Epithelial cell of prostate (primary cell): ENCODE results near the gene ME3.

Source experiments
- DNase-seq: peaks from one replicate; pipeline ENCODE4 v3.0.0-alpha.2; 2011; ENCODE audit warnings: low read depth, low spot score
- H3K27ac ChIP-seq: fragments of 450-650 bp; 2 replicates; pipeline ENCODE4 v1.5.1; 2017; ENCODE audit warnings: mild to moderate bottlenecking

Gene ME3

DNA sequence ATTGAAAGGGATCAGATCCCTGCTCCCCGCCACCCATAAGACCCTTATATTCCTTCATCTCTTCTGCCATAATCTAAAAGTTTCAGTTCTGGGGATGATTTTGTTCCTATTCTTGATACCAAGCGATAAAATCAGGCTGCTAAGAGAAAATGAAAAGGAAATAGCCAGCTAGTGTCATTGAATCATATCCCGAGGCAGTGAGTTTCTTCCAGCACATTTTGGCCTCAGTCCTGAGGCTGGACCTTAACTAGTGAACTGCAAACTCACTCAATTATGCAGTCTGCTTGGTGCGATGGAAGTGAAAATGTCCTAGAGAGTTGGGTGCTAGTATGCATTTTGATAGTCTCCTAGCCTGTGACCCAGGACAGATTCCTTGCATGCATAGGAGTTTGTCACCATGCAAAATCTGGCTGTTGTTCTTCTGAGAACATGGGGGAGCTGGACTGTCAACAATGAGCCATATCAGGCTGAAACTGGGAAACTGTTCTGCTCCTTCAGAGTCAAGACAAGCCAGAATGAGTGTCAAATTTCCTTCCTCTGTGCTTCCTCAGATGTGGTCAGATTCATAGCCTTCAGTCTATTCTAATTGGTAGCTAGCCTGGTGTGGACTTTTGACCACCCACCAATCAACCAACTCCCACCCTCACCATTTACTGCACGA, 194.8 kb downstream of the ME3 start:
- no peak overlapping the region for H3K27ac ChIP-seq
- DNase-seq: no peak

DNA sequence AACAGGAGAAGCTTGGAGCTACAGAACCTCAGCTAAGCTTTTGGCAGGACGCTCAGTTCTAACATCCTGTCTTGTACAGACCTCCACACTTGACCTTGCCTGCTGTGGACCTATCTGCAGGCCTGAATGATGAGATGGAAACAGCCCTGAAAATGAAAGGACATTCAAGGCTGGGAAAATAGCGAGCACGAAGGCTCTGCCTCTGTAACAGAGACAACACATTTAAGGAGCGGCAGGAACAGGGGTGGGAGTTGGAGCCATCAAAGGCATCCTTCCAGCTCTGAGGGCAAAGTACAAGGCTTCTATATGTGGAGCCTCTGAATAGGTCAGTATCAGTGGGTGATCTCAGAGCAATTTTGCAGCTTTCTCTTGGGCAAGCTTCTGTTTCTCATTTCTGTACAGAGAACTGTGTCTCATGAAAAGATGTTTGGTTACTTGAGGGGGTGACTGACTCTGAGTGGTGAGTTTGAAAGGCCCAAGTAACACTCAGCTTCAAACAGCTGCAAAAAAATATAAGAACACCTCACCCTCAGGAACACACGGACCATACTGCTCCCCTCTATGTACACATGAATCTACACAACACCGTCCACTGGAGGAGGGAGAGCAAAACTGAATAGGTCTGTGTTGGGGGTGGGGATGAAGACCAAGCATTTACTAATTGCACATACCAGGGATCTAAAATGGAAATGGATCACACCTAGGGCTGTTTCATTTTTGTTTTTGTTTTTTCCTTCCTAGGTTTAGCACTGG, 196.1 kb downstream of the ME3 start:
- H3K27ac ChIP-seq: no peak overlapping the region
- DNase-seq: no peak

DNA sequence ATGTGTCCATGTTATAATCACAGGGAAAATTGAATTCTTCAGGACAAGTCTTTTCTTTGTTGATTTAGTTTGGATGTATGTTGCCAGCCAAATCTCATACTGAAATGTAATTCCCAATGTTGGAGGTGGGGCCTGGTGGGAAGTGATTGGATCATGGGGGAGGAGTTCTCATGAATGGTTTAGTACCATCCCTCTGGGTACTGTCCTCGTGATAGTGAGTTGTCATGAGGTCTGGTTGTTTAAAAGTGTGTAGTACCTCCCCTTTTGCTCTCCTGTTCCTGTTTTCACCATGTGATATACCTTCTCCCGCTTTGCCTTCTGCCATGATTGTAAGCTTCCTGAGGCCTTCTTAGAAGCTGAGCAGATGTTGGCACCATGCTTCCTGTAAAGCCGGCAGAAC, 197.4 kb downstream of the ME3 start:
- no peak for DNase-seq
- no peak overlapping the region for H3K27ac ChIP-seq

DNA sequence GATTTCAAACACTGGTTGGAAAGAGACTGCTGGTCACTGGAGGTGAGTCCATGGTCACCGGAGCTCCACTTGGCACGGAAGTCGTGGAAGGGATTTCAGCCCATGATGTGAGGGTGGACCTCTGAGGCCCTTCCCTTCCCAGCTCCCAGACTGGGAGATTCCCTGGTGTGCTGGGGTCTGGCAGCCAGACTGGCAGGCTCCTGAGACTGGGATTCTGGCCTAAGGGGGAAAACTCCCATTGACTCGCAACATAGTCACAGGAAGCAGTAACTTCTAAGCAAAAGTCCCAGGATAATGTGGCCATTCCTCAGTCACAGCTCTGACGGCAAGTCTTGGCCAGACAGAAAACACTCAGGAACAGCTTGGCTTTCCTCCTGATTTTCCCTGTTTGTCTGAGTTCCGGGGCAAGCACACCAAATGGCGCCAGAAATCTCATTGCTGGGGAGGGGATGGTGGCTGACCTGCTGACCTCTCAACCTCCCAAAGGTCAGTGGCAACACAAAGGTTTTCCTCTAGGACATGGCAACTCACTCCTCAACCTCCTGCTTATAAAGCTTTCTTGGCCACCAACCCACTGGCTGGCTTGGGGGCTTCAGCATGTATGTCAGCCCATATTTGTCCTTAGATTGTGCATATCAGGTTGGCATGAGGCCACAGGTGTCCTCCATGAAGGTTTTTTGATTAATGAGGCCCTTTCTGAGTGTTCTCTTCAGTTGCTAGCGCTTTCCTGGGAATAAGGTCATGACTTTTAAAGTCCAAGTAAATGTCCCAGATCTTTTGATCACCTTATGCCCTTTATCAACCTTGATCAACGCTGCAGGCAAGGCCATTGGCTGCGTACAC, 198.2 kb downstream of the ME3 start:
- H3K27ac ChIP-seq: peak overlapping the region; percentile 20
- no peak for DNase-seq

DNA sequence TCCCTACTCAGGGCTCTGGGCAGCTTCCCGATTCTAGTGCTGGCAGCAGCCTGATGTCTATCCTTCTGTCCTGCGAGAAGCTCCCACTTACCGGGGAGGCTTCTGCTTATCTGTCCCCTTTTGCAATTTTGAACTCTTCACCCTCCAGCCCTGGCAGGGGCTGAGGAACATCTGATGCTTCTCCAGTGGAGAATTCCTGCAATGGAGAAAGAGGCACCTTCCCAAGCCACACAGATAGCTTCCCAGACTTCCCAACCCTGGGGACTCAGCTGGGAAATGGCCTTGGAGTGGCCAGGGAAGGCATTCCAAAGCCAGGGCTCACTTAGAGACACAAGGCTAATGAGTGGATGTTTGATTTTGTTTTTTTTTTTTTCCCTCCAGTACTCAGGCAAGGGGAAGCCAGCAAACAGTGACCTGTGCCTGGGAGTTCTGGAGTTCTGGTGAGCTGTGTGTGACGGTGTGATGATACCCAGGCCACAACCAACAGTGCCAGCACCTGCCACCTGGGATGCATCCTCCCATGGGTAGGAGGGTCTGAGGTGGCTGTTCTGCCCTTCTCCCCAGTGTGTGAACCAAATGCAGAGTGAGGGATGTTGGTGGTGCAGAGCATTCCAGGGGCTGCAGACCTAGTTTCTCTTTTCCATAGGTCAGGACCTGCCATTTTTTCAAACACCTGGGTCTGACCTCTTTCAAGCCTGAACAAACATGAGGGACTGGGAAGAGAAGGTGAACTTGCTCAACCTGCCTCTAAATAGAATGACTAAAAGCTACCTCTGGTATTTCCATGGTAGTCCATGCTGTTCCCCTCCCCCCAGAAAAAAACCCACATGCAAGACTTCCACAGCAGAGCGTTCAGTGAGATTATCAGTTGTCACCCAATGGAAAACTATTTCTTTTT, 202.7 kb downstream of the ME3 start:
- H3K27ac ChIP-seq: no peak overlapping the region
- DNase-seq: no peak

DNA sequence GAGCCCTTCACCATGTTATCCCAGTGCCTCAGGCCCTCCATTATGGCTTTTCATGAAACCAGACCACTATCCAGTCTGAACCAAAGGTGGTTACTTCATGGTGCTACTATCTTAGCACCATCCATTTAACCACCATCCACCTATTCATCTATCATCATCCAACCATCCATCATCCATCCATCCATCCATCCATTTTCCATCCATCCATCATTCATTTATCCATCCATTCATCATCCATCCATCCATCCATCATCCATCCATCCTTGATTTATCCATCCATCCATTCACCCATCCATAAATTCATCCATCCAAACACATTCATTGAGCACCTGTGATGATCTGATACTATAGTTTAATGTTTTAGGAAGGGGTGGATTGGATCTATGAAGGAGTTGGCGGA, 204.2 kb downstream of the ME3 start:
- no peak for DNase-seq
- no peak overlapping the region for H3K27ac ChIP-seq

DNA sequence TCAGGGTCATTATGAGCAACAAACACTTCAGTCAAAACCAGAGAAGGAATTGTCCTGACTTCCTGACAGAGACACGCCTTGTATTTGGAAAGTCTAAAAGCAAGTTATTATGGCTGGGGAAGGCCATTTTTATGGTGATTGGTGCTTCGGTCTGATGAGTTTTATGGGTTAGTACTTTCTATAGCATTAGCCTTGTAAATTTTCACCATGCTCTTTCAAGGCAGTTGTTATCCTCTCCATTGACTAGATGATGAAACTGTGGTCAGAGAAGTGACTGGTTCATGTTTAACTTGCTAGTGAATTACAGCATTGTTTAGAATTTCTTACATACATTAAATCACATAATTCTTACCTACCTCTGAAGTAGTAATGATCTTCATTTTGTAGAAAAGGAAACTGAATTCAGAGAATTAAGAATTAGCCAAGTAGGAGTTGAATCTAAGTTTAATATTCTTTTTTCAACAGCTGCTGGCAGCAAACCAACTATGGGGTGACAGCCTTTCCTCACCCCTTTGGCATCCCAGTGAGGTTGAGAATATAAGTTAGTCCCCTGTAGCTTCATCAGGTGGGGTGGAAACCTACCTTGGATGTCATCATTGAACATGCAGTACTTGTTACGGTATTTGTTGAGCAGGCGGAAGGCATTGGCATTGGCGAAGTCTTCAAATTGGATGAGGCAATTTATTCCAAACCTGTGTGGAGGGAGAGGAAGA, 207.8 kb downstream of the ME3 start:
- peak overlapping the region; percentile 2 for H3K27ac ChIP-seq
- no peak for DNase-seq

DNA sequence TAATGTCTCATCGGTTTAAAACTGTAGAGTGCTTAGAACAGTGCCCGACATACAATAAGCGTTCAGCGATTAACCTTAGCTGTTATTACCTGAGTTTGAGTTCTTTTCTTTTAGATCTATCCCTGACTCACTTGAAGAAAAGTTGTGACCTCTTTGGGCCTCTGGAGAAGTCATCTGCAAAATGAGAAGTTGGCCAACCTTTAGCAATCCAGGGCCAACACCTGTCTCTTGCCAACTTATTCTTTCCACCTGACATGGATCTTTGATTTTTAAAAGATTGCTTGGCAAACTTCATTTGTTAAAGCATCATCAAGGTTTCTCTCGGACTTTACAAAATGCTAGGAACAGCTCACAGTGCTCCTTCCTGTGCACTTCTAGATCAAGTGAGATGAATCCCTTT, 208.5 kb downstream of the ME3 start:
- peak overlapping the region; percentile 2 for H3K27ac ChIP-seq
- DNase-seq: no peak

DNA sequence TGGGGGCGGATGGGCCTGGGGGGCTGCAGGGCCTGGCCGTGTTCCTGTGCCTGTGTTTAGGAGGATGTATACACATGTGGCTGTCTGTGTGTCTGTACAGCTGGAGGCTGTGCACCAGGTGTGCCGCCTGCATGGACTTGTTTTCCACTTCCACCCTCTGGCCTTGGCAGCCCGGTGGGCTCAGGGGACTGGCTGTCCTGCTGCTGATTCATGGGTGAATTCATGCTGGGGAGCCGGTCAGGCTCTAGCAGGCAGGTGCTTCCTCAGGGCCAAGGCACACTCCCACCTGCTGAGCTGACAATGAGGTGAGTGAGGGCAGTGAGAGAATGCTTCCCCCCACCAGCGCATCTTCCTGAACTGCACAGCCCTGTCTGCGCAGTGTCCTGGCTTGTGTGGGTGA, 209.3 kb downstream of the ME3 start:
- H3K27ac ChIP-seq: peak overlapping the region; percentile 18
- DNase-seq: peak; percentile 20

DNA sequence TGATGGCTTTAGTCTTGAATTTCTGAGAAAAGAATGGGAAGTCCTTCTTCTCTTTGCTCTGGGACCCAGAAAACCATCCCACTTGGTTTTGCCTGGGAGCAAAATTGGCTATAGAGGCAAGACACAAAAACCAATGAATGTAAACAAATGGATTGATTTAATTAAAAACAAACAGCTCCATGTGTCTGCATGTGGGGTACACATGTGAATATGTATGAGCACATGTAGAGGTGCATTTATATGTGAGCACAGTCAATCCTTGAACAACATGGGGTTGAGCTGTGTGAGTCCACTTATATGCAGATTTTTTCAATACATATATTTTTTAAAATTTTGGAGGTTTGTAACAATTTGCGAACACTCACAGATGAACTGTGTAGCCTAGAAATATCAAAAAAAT, 210.5 kb downstream of the ME3 start:
- DNase-seq: no peak
- H3K27ac ChIP-seq: no peak overlapping the region

DNA sequence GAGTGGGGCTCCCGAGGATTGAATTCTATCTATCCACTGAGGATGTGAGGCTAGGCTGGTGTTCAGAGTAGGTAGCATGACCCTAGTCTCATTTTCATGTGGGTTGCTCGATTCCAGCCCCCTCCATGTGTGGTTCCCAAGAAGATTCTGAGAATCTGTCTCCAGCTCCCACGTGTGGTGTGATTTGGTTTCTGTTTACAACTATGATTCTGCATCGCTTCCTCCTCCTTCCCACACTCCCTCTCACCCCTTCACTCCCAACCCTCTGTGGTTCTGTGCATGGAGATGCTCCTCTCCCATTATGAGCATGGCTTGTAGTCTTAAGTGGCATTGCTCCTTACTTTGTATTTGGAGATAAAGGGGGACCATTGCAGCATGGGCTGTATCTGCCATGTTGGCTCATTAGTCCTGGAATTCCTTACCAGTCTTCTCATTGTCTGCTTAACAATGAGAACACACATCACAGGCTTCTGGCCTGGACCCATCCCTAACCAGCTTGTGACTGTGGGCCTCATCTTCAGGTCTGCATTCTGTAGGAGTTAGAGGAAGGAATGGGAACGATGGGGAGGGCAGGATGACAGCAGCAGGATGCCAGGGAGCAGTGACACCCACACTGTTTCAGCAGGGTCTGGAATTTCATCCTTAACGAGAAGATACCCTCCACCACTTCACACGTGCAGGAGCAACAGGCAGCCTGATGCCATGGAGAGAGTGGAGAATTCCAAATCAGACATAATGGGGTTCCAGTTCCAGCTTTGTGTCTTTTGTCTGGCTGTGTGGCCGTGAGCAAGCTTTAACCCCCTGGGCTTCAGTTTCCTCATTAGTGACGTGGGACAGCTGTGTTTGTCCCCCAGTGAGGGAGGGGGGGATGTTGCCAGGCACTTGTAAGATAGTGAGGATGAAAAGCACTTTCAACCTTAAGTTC, 211.7 kb downstream of the ME3 start:
- no peak overlapping the region for H3K27ac ChIP-seq
- DNase-seq: no peak

DNA sequence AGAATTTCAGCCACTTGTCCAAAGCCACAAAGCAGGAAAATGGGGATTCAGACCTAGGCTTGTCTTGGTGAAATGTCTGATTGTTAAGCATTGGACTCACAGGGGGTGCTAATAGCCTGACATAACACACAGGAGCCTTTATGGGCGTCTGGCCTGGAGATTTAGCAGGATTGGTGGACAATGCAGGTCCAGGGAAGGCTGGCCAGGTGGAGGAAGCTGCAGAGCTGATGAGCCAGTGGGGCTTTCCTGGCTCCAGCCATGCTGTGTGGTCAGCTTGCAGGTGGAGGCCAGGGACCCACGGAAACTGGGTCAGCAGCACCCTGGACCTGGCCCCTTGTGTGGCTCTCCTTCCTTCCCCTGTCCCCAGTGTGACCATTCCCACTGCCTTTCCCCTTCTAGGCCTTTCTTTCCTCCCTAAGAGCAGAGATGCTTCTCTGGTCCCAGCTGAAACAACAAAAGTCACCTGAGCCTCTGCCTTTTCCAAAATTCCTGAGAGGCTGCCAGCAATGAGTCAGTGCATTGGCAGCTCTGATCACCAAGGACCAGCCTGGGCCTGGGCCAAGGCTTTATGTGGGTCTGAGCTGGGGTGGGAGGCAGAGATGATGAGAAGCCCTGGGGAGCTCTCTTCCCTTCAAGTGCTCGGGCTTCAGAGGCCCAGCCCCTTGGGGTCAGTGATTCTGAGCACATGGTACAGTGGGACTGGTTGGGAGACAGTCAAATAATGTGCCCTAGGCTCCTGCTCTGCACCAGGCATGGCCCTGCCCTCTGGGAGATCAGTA, 212.5 kb downstream of the ME3 start:
- DNase-seq: no peak
- H3K27ac ChIP-seq: no peak overlapping the region

DNA sequence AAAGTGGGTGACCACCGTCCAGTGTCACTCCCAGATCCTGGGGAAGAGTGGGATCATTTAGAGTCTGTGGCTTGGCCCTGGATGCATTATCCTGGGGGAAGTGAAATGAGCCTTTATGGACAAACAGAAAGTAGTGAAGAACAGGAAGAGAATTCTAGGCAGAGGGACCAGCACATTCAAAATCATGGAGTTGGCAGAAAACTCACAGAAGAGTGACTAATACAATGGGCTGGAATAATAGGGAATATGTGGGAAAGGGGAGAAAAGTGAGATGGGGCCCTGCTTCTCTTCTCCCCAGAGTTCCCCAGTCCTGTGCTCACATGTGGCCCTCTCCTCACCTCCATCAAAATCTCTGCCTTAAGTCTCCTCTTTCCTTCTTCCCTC, 213.4 kb downstream of the ME3 start:
- H3K27ac ChIP-seq: no peak overlapping the region
- DNase-seq: no peak

DNA sequence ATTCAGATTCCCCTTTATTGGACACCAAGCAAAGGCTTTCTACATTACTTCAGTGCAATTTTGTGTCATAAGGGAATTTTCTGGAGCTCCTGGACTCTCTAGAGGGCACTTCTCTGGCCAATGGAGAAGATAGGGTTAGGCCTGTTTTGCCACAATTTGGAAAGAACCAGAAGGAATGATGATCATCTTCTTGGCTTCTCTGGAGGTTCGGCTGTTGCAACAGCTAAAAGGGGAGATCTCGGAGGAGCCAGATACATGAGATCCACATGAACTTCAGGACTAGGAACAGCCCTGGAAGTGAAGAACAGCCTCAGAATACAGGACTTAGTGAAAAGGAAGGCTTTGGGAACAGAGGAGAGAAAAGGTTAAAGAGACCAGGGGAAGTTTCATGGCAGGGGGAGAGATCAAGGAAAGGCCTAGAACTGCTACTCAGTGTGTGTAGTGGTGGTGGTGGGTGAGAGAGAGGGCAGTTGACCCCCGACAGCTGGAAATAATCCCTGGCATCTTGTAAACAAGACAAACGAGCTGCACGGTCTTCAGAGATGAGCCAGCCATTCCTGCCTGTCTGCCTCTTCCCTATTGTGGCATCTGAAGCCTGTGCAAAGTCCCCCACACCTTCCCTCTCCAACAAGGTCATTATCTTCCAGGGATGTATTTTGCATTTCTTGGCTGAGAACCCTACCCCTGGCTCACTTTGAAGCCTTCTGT, 214.0 kb downstream of the ME3 start:
- no peak for DNase-seq
- H3K27ac ChIP-seq: no peak overlapping the region

DNA sequence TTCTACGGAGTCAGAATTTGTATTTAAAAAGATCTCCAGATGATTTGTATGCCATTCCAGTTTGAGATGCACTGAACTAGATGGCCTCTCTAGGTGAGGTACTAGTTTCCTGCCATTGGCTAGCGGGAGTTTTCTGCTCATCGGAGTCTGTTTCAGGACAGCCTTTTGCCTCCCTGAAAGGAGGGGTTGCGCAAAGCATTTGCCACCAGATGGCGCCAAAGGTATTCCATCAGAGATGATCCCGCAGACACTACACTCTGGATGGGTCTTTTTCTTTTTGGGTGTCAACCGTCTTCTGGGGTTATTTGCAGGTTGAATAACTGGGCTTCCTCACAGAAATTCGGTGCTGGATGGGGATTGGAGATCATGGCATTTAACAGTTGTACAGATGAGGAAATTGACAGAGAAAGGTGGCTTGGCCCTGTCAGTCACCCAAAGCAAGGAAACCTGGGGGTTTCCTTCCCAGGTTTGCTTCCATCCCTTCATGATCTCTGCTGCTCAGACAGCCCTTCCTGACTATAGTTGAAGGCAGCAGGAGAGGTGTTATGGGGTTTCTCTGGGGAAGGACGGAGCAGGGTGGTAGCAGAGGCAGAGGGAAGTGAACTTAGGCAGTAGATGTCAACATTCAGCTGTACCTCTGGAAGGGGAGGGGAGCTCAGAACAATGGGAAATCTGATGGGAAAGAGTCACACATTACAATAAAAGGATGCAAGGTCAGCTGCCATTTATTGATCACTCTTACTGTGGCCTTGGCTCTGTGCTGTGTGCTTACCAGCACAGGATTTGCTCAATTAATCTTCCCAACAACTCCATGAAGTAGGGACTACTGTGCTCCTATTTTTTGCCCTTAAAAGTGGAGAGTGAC, 216.1 kb downstream of the ME3 start:
- no peak for DNase-seq
- H3K27ac ChIP-seq: no peak overlapping the region

DNA sequence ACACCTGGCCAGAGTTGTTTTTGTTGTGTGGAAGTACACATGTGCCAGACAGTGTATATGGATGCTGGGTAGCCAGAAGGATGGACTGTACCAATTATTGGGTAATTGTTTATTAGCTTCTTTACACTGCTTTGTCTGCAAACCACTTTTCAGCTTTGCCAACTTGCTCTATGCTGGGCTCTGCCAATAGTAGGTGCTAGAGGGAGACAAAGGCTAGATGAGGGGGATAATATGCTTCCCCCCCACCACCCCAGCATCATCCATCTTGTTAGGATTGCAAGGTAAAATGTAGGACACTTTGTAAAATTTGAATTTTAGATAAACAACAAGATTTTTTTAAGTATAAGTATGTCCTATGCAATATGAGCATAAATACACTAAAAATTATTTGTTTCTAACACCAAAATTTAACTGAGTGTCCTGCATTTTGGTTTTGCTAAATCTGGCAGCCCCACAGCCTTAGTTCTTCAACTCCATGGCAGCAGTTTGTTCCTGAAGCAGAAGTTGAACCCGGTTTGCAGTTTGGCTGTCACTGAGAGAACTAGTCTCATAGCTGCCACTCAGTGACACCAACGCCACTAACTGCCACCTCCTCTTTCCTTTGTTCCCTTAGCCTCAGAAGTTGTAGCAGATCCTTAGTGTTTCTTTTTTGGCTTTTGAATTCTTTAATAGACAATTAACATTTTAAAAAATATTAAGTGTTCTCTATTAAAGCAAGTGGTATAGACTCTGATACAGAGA, 219.0 kb downstream of the ME3 start:
- no peak for DNase-seq
- H3K27ac ChIP-seq: no peak overlapping the region
